MM.1S (cell line): ENCODE data around the gene MRPL52.

Experiments used
- DNase-seq: peaks from one replicate; pipeline ENCODE4 v3.0.0-alpha.2; 2015
- H2AFZ ChIP-seq: fragments of 300-600 bp; sonication (generic); 2 replicates; pipeline ENCODE4 v1.6.0; 2016; ENCODE audit warnings: antibody characterized with exemption, low read length
- H3F3A ChIP-seq: fragments of 300-600 bp; sonication (generic); 2 replicates; pipeline ENCODE4 v1.6.1; 2016; ENCODE audit warnings: mild to moderate bottlenecking, antibody characterized with exemption, low read length, moderate library complexity, mixed read lengths; ENCODE audit not compliant: insufficient read depth
- H3K27ac ChIP-seq: fragments of 300-600 bp; sonication (generic); 2 replicates; pipeline ENCODE4 v1.5.1; 2016; ENCODE audit warnings: mild to moderate bottlenecking, low read length
- H3K27me3 ChIP-seq: fragments of 300-600 bp; sonication (generic); replicated peaks from 2 replicates; pipeline ENCODE4 v1.6.0; 2016; ENCODE audit warnings: low read length; ENCODE audit not compliant: insufficient read depth
- H3K36me3 ChIP-seq: fragments of 300-600 bp; sonication (generic); replicated peaks from 2 replicates; pipeline ENCODE4 v1.6.1; 2016; ENCODE audit warnings: mild to moderate bottlenecking, low read length, mixed read lengths; ENCODE audit not compliant: insufficient read depth
- H3K4me1 ChIP-seq: fragments of 300-600 bp; sonication (generic); 2 replicates; pipeline ENCODE4 v1.6.1; 2016; ENCODE audit warnings: low read length, mixed read lengths
- H3K4me2 ChIP-seq: fragments of 300-600 bp; sonication (generic); 2 replicates; pipeline ENCODE4 v1.6.0; 2016; ENCODE audit warnings: low read depth, low read length
- H3K4me3 ChIP-seq: fragments of 300-600 bp; sonication (generic); 2 replicates; pipeline ENCODE4 v1.5.1; 2016; ENCODE audit warnings: low read length, mixed read lengths
- H3K79me2 ChIP-seq: fragments of 300-600 bp; sonication (generic); 2 replicates; pipeline ENCODE4 v1.6.1; 2016; ENCODE audit warnings: mixed run types, low read length, mixed read lengths
- H3K9ac ChIP-seq: fragments of 300-600 bp; sonication (generic); 2 replicates; pipeline ENCODE4 v1.6.1; 2016; ENCODE audit warnings: low read length, mixed read lengths
- H3K9me2 ChIP-seq: fragments of 300-600 bp; sonication (generic); replicated peaks from 2 replicates; pipeline ENCODE4 v1.6.1; 2016; ENCODE audit warnings: mild to moderate bottlenecking, low read length, mixed read lengths; ENCODE audit not compliant: insufficient read depth
- H3K9me3 ChIP-seq: fragments of 300-600 bp; sonication (generic); replicated peaks from 2 replicates; pipeline ENCODE4 v1.6.1; 2016; ENCODE audit warnings: mild to moderate bottlenecking, low read length, mixed read lengths; ENCODE audit not compliant: insufficient read depth
- H4K20me1 ChIP-seq: fragments of 300-600 bp; sonication (generic); 2 replicates; pipeline ENCODE4 v1.6.1; 2016; ENCODE audit warnings: mild to moderate bottlenecking, low read length, moderate library complexity, mixed read lengths; ENCODE audit not compliant: insufficient read depth
- EZH2 ChIP-seq: fragments of 300-600 bp; sonication (generic); optimal IDR thresholded peaks from 2 replicates; pipeline ENCODE3; 2017; ENCODE audit warnings: low read depth, mild to moderate bottlenecking, antibody characterized with exemption, low read length, mixed read lengths
- EZH2phosphoT487 ChIP-seq: fragments of 300-600 bp; sonication (generic); IDR thresholded peaks from 2 replicates; pipeline ENCODE4 v1.6.1; 2018; ENCODE audit warnings: antibody characterized with exemption, low read length
- TF ChIP-seq, protein P1 (sequence below): fragments of 300-600 bp; sonication (generic); IDR thresholded peaks from 2 replicates; pipeline ENCODE4 v1.5.1; 2016; ENCODE audit warnings: antibody characterized with exemption, low read length, mixed read lengths

Gene MRPL52

DNA sequence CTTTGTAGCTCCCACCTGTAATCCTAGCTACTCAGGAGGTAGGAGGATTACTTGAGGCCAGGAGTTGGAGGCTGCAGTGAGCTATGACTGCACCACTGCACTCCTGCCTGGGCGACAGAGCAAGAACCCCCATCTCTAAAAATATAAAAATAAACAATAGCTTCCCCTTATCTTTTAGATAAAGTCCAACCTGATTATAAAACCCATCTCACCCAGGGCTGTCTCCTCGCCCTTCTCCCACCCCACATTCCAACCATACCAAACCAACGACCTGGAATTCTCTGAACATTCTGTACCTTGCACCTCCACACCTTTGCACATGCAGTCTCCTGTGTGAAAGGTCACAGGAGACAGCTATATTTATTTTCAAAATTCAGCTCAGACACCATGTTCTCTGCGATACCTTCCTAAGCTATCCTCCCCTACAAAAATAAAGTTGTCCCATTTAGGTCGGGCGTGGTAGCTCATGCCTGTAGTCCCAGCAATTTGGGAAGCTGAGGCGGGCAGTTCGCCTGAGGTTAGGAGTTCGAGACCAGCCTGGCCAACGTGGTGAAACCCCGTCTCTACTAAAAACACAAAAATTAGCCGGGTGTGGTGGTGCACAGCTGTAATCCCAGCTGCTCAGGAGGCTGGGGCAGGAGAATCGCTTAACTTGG lies 22.1 kb upstream of the MRPL52 start:
- Histone ChIP-seq H3K4me3 (no peak overlapping the region), H2AFZ (no peak overlapping the region), H3K27ac (no peak overlapping the region), H3K4me2 (no peak overlapping the region), H4K20me1 (no peaks in the 10 kb centered on the region), H3K9me2 (no peaks in the 10 kb centered on the region), H3K36me3 (no peaks in the 10 kb centered on the region), H3K9me3 (no peaks in the 10 kb centered on the region), H3K4me1 (0 out of 2 replicates have a peak, but pooled peaks cover 3% of the 10 kb centered on the region), H3K79me2 (no peaks in the 10 kb centered on the region), H3K9ac (no peak overlapping the region), H3K27me3 (no peaks in the 10 kb centered on the region), H3F3A (peaks cover 4% of the 10 kb centered on the region; the same call in 1 of the 2 replicates)
- no peak for TF ChIP-seq EZH2phosphoT487
- TF ChIP-seq, protein P1, sequence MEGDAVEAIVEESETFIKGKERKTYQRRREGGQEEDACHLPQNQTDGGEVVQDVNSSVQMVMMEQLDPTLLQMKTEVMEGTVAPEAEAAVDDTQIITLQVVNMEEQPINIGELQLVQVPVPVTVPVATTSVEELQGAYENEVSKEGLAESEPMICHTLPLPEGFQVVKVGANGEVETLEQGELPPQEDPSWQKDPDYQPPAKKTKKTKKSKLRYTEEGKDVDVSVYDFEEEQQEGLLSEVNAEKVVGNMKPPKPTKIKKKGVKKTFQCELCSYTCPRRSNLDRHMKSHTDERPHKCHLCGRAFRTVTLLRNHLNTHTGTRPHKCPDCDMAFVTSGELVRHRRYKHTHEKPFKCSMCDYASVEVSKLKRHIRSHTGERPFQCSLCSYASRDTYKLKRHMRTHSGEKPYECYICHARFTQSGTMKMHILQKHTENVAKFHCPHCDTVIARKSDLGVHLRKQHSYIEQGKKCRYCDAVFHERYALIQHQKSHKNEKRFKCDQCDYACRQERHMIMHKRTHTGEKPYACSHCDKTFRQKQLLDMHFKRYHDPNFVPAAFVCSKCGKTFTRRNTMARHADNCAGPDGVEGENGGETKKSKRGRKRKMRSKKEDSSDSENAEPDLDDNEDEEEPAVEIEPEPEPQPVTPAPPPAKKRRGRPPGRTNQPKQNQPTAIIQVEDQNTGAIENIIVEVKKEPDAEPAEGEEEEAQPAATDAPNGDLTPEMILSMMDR: no peak
- TF ChIP-seq EZH2: no peak
- no peak for DNase-seq

DNA sequence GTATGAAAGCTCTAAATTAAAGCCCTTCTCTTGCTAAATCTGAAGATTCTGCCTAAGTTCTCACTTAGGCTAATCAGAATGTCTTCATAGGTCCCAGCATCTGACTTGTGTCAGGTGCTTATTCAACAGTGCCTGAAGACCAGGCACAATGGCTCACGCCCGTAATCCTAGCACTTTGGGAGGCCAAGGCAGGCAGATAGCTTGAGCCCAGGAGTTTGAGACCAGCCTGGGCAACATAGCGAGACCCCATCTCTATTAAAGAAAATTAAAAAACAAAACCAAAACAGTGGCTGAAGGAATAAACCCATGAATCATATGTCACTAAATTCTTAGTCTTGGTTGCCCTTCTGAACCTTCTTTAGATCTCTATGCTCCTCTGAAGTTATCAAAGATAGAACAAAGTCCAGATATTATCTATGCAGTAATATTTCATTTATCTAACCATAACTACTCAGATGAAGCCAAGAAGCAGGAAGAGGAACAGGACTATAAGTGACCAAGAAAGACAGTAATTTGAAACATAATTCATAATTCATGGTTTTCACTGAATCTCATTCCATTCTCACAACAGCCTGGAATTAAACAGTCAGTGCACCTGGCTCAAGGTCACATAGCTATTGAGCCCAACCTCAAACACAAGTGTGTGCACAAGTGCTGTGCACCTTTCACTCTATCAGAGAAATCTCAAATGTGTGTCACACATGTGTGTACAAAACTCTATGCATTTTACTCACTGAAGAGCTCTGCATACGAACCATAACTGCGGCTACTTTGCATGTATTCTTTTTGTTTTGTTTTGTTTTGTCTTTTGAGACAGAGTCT lies 21.1 kb upstream of the MRPL52 start:
- Histone ChIP-seq H3K9me3 (no peaks in the 10 kb centered on the region), H3K4me1 (0 out of 2 replicates have a peak, but pooled peaks cover 3% of the 10 kb centered on the region), H3K27ac (no peak overlapping the region), H3K9me2 (no peaks in the 10 kb centered on the region), H3F3A (peaks cover 4% of the 10 kb centered on the region; the same call in 1 of the 2 replicates), H3K9ac (no peak overlapping the region), H3K79me2 (no peaks in the 10 kb centered on the region), H3K36me3 (no peaks in the 10 kb centered on the region), H3K4me3 (no peak overlapping the region), H2AFZ (no peak overlapping the region), H3K27me3 (no peaks in the 10 kb centered on the region), H4K20me1 (no peaks in the 10 kb centered on the region), H3K4me2 (no peak overlapping the region)
- no peak for DNase-seq
- no peak for TF ChIP-seq EZH2phosphoT487
- TF ChIP-seq, protein P1: no peak
- TF ChIP-seq EZH2: no peak

DNA sequence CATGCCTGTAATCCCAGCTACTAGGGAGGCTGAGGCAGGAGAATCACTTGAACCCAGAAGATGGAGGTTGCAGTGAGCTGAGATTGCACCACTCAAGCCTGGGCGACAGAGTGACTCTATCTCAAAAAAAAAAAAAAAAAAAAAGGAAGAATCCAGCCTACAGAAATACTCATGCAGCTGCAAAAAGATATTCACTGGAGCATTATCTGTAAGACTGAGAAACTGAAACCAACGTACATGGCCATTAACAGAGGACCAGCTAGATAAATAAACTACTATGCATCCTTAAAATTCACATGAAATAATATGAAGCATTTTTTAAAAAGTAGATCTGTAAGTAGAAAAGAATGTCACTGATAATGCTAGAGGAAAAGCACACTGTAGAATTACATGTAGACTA lies 18.0 kb upstream of the MRPL52 start:
- Histone ChIP-seq H3K9ac (no peak overlapping the region), H2AFZ (no peak overlapping the region), H4K20me1 (no peaks in the 10 kb centered on the region), H3F3A (peaks cover 4% of the 10 kb centered on the region), H3K79me2 (no peaks in the 10 kb centered on the region), H3K4me2 (peak overlapping the region; percentile 63; the same call in 1 of the 2 replicates), H3K36me3 (no peaks in the 10 kb centered on the region), H3K9me2 (no peaks in the 10 kb centered on the region), H3K9me3 (no peaks in the 10 kb centered on the region), H3K27ac (peak overlapping the region; percentile 73; the same call in 1 of the 2 replicates), H3K4me3 (no peak overlapping the region), H3K4me1 (peaks cover 18% of the 10 kb centered on the region), H3K27me3 (no peaks in the 10 kb centered on the region)
- TF ChIP-seq EZH2 (no peak), EZH2phosphoT487 (no peak)
- TF ChIP-seq, protein P1: no peak
- DNase-seq: peak; percentile 23
